ENCODE data around the gene FBN2.

FBN2 gene

DNA sequence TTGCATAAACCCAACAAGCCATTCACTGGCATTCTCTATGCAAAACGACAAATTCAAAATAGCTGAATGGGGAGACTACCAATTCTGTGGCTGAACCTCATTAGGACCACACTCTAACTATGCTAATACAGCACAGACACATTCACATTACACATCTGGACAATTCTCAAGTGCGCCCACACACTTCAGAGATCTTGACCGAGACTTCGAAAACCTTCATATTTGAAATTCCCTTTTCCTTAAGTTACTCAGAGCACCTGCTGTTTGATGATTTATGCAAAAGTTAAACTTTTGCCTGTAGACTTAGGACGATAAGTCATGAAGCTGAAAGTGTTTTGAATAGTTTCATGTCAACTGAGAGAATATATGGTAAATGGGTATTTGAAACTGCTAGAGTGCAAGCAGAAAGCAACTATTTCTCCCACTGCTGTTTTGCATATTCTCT is 111.9 kb downstream of the FBN2 start:
- Histone ChIP-seq H2AFZ (ENCODE audit: low read length, unreplicated experiment) (no peak overlapping the region), H3K36me3 (ENCODE audit: insufficient read depth, low read length) (no peaks in the 10 kb centered on the region), H3K4me3 (ENCODE audit: low read depth, low read length) (no peak overlapping the region), H3K79me2 (ENCODE audit: control insufficient read depth, insufficient read depth, low read length, unreplicated experiment) (no peaks in the 10 kb centered on the region), H3K27ac (ENCODE audit: low read depth, low read length) (no peak overlapping the region), H3K4me1 (ENCODE audit: control insufficient read depth, insufficient read depth, low read length, unreplicated experiment) (no peaks in the 10 kb centered on the region), H3K27me3 (ENCODE audit: insufficient read depth, low read length) (no peaks in the 10 kb centered on the region)

DNA sequence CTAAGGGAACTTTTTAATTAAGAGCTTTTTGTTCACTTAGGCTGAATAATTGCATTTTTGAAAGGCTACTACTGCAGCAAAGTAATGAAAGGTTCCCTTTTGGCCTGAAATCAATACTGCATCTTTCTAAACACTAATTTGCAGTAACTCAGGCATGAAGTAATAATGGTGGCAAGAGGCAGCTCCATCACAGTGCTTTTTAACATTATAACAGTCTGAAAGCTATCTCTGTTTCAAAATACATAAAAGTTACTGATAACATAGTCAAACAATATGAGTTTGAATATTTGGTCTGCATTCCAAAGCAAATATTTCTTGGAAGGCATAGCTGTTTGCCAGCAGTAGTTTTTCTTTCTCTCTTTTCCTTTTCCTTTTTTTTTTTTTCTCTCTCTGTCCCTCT is 113.4 kb downstream of the FBN2 start:
- no peaks in the 10 kb centered on the region for H3K27me3 ChIP-seq (ENCODE audit: insufficient read depth, low read length)
- H2AFZ ChIP-seq (ENCODE audit: low read length, unreplicated experiment) = no peak overlapping the region
- no peaks in the 10 kb centered on the region for H3K36me3 ChIP-seq (ENCODE audit: insufficient read depth, low read length)
- H3K79me2 ChIP-seq (ENCODE audit: control insufficient read depth, insufficient read depth, low read length, unreplicated experiment) = no peaks in the 10 kb centered on the region
- no peak overlapping the region for H3K27ac ChIP-seq (ENCODE audit: low read depth, low read length)
- H3K4me3 ChIP-seq (ENCODE audit: low read depth, low read length) = no peak overlapping the region
- no peaks in the 10 kb centered on the region for H3K4me1 ChIP-seq (ENCODE audit: control insufficient read depth, insufficient read depth, low read length, unreplicated experiment)

DNA sequence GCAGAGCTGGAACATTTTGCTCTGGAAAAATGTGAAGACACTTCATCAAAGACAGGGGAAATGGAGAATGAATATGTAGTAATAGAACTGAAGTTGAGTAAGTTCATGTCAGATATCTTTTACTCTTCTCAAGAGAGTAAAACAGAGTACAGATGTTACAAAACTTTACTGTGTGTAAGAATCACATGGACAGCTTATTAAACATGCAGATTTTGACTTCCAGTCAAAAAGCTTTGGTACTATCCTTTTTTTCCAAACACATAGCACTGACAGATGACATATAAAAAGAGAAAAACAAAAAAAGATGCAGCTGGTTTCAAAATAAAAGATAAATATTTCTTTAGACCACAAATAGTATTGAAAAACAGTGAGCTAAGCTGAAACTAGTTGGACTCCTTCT is 115.4 kb downstream of the FBN2 start:
- Histone ChIP-seq H3K27ac (ENCODE audit: low read depth, low read length) (no peak overlapping the region), H3K36me3 (ENCODE audit: insufficient read depth, low read length) (no peaks in the 10 kb centered on the region), H3K4me1 (ENCODE audit: control insufficient read depth, insufficient read depth, low read length, unreplicated experiment) (no peaks in the 10 kb centered on the region), H2AFZ (ENCODE audit: low read length, unreplicated experiment) (no peak overlapping the region), H3K27me3 (ENCODE audit: insufficient read depth, low read length) (no peaks in the 10 kb centered on the region), H3K79me2 (ENCODE audit: control insufficient read depth, insufficient read depth, low read length, unreplicated experiment) (no peaks in the 10 kb centered on the region), H3K4me3 (ENCODE audit: low read depth, low read length) (no peak overlapping the region)

DNA sequence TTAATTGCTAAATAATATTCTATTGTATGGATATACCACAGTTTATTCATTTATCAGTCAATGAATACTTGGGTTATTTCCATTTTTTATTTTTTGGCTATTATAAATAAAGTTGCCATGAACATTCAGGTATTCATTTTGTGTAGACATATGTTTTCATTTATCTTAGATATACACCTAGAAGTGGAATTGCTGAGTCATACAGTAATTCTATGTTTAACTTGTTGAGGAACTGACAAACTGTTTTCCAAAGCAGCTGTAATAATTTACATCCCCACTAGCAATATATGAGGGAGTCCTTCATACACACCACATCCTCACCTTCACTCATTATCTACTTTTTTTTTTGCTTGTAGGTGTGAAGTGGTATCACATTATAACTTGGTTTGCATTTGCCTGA is 123.6 kb downstream of the FBN2 start:
- no peaks in the 10 kb centered on the region for H3K27me3 ChIP-seq (ENCODE audit: insufficient read depth, low read length)
- H3K4me1 ChIP-seq (ENCODE audit: control insufficient read depth, insufficient read depth, low read length, unreplicated experiment) = peaks cover 11% of the 10 kb centered on the region
- no peak overlapping the region for H3K27ac ChIP-seq (ENCODE audit: low read depth, low read length)
- H3K36me3 ChIP-seq (ENCODE audit: insufficient read depth, low read length) = no peaks in the 10 kb centered on the region
- H2AFZ ChIP-seq (ENCODE audit: low read length, unreplicated experiment) = no peak overlapping the region
- no peaks in the 10 kb centered on the region for H3K79me2 ChIP-seq (ENCODE audit: control insufficient read depth, insufficient read depth, low read length, unreplicated experiment)
- no peak overlapping the region for H3K4me3 ChIP-seq (ENCODE audit: low read depth, low read length)

DNA sequence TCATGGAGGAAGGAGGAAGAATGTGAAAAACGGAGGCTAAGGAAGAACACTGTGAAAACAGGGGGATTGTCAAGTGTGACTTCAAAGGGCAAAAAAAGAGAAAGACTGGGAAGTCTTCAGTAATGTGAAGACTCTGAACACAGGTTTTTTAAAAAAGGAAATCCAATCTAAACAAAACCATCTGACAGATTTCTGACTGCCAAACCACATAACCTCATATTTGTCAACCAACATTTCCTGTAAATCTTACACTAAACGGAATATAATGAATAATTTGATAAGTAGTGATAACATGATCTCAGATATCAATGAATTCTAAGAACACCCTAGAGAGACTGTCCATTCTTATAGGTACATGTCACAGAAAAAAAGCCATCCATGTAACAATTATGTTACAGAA is 124.7 kb downstream of the FBN2 start:
- H3K27me3 ChIP-seq (ENCODE audit: insufficient read depth, low read length) = no peaks in the 10 kb centered on the region
- H3K36me3 ChIP-seq (ENCODE audit: insufficient read depth, low read length) = no peaks in the 10 kb centered on the region
- no peak overlapping the region for H3K27ac ChIP-seq (ENCODE audit: low read depth, low read length)
- no peaks in the 10 kb centered on the region for H3K79me2 ChIP-seq (ENCODE audit: control insufficient read depth, insufficient read depth, low read length, unreplicated experiment)
- no peak overlapping the region for H3K4me3 ChIP-seq (ENCODE audit: low read depth, low read length)
- peaks cover 13% of the 10 kb centered on the region for H3K4me1 ChIP-seq (ENCODE audit: control insufficient read depth, insufficient read depth, low read length, unreplicated experiment)
- no peak overlapping the region for H2AFZ ChIP-seq (ENCODE audit: low read length, unreplicated experiment)

DNA sequence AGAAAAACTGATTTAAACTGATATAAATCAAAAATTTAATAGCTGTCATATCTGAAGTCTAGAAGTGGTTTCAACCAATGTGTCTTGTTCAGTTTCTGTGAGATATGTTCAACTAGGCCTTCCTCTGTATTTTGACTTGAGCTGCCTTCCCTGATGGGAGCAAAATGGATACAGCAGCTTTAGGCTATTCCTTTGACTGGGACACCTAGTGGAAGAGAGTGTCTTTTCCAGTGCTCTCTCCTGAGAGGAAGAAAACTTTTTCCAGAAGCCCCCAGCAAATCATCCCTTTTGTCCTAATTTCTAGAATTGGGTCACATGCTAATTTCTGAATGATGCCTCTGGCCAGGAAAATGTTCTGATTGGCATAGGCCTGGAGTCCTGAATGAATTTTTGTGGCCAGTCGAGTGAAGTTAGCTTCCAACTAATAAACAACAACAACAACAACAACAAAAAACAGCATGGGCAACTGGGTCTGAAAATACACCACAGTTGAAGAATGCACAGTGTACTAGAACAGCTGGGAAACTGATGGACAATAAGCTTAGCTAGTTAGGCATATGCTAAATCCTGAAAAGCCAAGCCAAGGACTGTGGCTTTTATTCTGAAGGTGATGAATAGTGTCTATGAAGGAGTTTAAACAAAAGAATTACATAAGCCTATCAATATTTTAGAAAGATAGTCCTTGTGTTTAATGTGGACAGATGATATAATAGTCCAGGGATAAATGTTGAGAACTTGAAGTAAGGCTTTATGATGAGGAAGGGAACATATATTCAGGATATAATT is 125.7 kb downstream of the FBN2 start:
- Histone ChIP-seq H3K36me3 (ENCODE audit: insufficient read depth, low read length) (no peaks in the 10 kb centered on the region), H3K4me3 (ENCODE audit: low read depth, low read length) (no peak overlapping the region), H2AFZ (ENCODE audit: low read length, unreplicated experiment) (no peak overlapping the region), H3K27ac (ENCODE audit: low read depth, low read length) (no peak overlapping the region), H3K79me2 (ENCODE audit: control insufficient read depth, insufficient read depth, low read length, unreplicated experiment) (no peaks in the 10 kb centered on the region), H3K27me3 (ENCODE audit: insufficient read depth, low read length) (no peaks in the 10 kb centered on the region), H3K4me1 (ENCODE audit: control insufficient read depth, insufficient read depth, low read length, unreplicated experiment) (peaks cover 13% of the 10 kb centered on the region)

DNA sequence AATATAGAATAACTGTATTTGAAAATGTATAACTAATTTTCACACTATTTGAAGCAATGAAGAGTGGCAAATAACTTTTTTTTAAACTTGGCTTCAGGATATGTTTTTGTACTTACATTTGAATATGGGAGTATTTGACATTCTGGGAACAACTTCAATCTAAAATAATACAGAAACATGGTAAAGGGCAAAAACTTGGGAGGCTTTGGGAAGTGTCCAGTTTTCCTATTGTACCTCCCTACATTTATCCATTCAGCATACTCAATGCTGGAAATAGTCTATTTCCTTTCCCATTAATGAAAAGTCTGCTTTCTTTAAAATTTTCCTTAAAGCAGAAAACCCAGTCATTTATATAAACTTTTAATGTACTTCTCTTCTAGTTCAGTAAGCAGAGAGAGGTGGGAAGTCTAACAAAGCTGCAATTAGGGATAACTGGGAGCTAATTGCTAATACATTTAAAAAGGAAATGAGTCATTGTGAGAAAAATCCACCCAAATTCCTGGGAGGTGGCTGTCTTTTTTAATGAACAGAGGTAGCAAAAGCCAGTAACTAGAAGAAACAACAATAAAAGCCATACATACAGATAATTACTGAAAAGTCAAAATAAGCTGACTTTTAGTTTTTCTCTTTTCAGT is 128.8 kb downstream of the FBN2 start:
- Histone ChIP-seq H3K4me3 (ENCODE audit: low read depth, low read length) (no peak overlapping the region), H3K79me2 (ENCODE audit: control insufficient read depth, insufficient read depth, low read length, unreplicated experiment) (no peaks in the 10 kb centered on the region), H3K36me3 (ENCODE audit: insufficient read depth, low read length) (no peaks in the 10 kb centered on the region), H2AFZ (ENCODE audit: low read length, unreplicated experiment) (no peak overlapping the region), H3K27ac (ENCODE audit: low read depth, low read length) (no peak overlapping the region), H3K27me3 (ENCODE audit: insufficient read depth, low read length) (no peaks in the 10 kb centered on the region), H3K4me1 (ENCODE audit: control insufficient read depth, insufficient read depth, low read length, unreplicated experiment) (peaks cover 13% of the 10 kb centered on the region)

DNA sequence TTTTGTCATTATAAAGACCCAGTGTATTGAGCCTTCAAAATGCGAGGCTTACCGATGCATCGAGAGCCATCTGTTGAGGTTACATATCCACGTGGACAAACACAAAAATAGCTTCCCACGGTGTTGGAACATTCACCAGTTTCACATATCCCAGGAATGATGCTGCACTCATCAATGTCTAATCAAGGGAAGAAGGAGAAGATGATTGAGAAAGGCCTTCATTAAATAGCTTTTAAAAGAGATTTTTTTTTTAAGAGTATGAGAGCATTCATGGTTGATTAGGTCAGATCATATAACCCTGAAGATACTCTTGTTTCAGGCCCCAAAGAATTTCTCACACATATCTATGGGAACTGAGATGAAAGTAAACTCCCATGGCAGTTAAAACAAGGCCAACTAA is 129.4 kb downstream of the FBN2 start:
- Histone ChIP-seq H2AFZ (ENCODE audit: low read length, unreplicated experiment) (no peak overlapping the region), H3K36me3 (ENCODE audit: insufficient read depth, low read length) (no peaks in the 10 kb centered on the region), H3K4me3 (ENCODE audit: low read depth, low read length) (no peak overlapping the region), H3K79me2 (ENCODE audit: control insufficient read depth, insufficient read depth, low read length, unreplicated experiment) (no peaks in the 10 kb centered on the region), H3K27me3 (ENCODE audit: insufficient read depth, low read length) (no peaks in the 10 kb centered on the region), H3K27ac (ENCODE audit: low read depth, low read length) (no peak overlapping the region), H3K4me1 (ENCODE audit: control insufficient read depth, insufficient read depth, low read length, unreplicated experiment) (peaks cover 13% of the 10 kb centered on the region)

DNA sequence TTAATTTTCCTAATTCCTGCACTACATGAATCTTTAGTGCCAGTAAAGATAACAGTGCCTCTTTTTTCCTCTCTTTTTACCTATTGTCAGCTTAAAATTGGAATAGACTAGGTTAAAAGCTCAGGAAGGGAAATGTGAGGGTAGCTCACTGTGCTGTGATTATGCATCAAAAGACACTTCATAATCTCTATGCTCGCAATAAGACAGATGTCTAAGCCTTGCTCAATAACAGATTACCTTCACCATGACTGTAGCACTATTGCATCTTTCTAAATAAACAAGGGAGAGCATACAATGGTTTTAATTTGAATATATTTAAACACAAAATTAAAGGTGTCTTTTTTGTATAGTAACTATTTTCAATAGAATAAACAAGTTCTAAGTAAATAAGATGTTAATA is 130.1 kb downstream of the FBN2 start:
- H2AFZ ChIP-seq (ENCODE audit: low read length, unreplicated experiment) = no peak overlapping the region
- H3K79me2 ChIP-seq (ENCODE audit: control insufficient read depth, insufficient read depth, low read length, unreplicated experiment) = no peaks in the 10 kb centered on the region
- no peaks in the 10 kb centered on the region for H3K36me3 ChIP-seq (ENCODE audit: insufficient read depth, low read length)
- no peak overlapping the region for H3K27ac ChIP-seq (ENCODE audit: low read depth, low read length)
- no peaks in the 10 kb centered on the region for H3K27me3 ChIP-seq (ENCODE audit: insufficient read depth, low read length)
- H3K4me1 ChIP-seq (ENCODE audit: control insufficient read depth, insufficient read depth, low read length, unreplicated experiment) = peaks cover 9% of the 10 kb centered on the region
- H3K4me3 ChIP-seq (ENCODE audit: low read depth, low read length) = no peak overlapping the region

DNA sequence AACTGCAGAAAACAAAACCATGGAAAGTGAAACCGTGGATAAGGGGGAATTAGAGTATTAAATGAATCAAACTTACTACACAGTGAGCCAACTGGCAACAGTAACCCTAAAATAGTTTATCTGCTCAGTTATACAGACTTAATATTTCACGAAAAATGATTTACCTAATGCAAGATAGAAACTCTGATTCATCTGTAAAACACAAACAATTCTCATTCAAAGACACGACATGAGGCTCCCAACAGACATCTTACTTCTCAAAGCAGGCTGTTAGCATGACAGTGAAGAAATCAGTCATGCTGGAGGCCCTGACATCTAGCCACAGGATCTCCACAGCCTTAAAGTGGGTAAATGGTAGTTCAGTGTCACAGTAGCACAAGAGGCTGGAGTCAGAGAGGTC is 131.2 kb downstream of the FBN2 start:
- H3K36me3 ChIP-seq (ENCODE audit: insufficient read depth, low read length) = no peaks in the 10 kb centered on the region
- H3K27ac ChIP-seq (ENCODE audit: low read depth, low read length) = no peak overlapping the region
- no peak overlapping the region for H2AFZ ChIP-seq (ENCODE audit: low read length, unreplicated experiment)
- H3K79me2 ChIP-seq (ENCODE audit: control insufficient read depth, insufficient read depth, low read length, unreplicated experiment) = no peaks in the 10 kb centered on the region
- peaks cover 8% of the 10 kb centered on the region for H3K4me1 ChIP-seq (ENCODE audit: control insufficient read depth, insufficient read depth, low read length, unreplicated experiment)
- H3K4me3 ChIP-seq (ENCODE audit: low read depth, low read length) = no peak overlapping the region
- H3K27me3 ChIP-seq (ENCODE audit: insufficient read depth, low read length) = no peaks in the 10 kb centered on the region

DNA sequence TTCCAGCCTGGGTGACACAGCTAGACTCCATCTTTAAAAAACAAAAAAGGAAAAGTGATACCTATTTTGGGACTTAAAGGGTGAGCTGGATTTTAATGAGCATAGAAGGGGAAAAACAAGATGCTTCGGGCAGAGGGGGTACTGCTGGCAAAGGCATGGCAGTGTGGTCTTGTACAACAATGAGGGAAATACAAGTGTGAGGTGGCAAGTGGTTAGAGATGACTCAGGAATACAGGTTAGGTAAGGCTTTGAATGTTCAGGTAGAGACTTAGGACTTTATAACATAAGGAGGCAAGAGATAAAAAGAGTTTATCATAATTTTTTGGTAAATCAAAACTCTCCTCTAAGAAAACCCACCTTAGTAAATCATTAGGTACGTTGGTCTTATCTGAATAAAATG is 132.9 kb downstream of the FBN2 start:
- Histone ChIP-seq H3K27ac (ENCODE audit: low read depth, low read length) (no peak overlapping the region), H3K4me3 (ENCODE audit: low read depth, low read length) (no peak overlapping the region), H2AFZ (ENCODE audit: low read length, unreplicated experiment) (no peak overlapping the region), H3K4me1 (ENCODE audit: control insufficient read depth, insufficient read depth, low read length, unreplicated experiment) (peaks cover 8% of the 10 kb centered on the region), H3K27me3 (ENCODE audit: insufficient read depth, low read length) (no peaks in the 10 kb centered on the region), H3K79me2 (ENCODE audit: control insufficient read depth, insufficient read depth, low read length, unreplicated experiment) (no peaks in the 10 kb centered on the region), H3K36me3 (ENCODE audit: insufficient read depth, low read length) (no peaks in the 10 kb centered on the region)
